Liver (tissue), 2 donors: Measurements from ENCODE around the gene RSRC2.

Source experiments
- ATF3 ChIP-seq: IDR thresholded peaks from 2 replicates; pipeline ENCODE4 v1.6.1; 2016; ENCODE audit warnings: antibody characterized with exemption
- TAF1 ChIP-seq: conservative IDR thresholded peaks from 2 replicates; pipeline ENCODE4 v1.6.1; 2016; ENCODE audit warnings: antibody characterized with exemption, mild to moderate bottlenecking
- YY1 ChIP-seq: IDR thresholded peaks from 2 replicates; pipeline ENCODE4 v1.6.1; 2016; ENCODE audit warnings: antibody characterized with exemption, mild to moderate bottlenecking
- donor health status: healthy.

DNA sequence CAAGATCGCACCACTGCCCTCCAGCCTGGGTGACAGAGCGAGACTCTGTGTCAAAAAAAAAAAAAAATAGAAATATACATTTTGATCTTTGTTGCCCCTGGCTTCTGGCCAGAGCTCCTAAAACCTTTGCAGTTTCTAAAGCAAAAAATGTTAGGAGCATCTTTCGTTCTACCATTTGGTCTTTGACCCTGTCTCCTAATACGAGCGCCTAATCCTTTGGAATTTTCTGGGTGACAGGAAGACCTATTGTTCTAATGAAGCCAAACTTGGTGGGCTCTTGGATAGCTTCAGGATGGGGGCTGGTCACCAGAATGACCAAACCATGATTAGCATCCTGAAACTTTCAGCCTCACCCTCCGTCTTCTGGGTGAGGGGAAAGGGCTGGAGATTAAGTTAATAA, 72.0 kb downstream of the RSRC2 start:
- TF ChIP-seq TAF1 (no peak), YY1 (no peak), ATF3 (no peak)
